H1 (cell line): ENCODE results near the gene HKDC1. TPM values are rescaled to one million over a fixed set of nuclear protein-coding genes. Genes with fewer than 3 reads are reported as not detected.

Source experiments
- CTCF ChIA-PET: fragments of 300-600 bp; sonication (Branson Sonifier 250); formaldehyde crosslinking; loops from one replicate; lab custom pipeline; 2021; ENCODE audit not compliant: partially characterized antibody; lab: Charles Lee
- POLR2A ChIA-PET: fragments of 300-600 bp; sonication (Branson Sonifier 250); formaldehyde crosslinking; loops from one replicate; lab custom pipeline; 2021; ENCODE audit warnings: inconsistent platforms; ENCODE audit not compliant: partially characterized antibody; lab: Charles Lee
- DNase-seq, 2 experiments: peaks; one replicate each; pipeline versions ENCODE4 v3.0.0 to v3.0.0-alpha.2; 2010 to 2022; ENCODE audit warnings: low spot score in 2 of 2, low read depth in 1 of 2, mixed read lengths in 1 of 2
- FAIRE-seq: peaks from 2 replicates; lab custom pipeline; 2011; peaks lifted over from hg19 to GRCh38; lab: Jason Lieb, UNC
- H2AFZ ChIP-seq: 2 replicates; pipeline ENCODE4 v1.8.1; 2012; ENCODE audit warnings: low read length, inconsistent platforms
- H2AK5ac ChIP-seq: 2 replicates; pipeline ENCODE4 v1.6.1; 2013; ENCODE audit warnings: low read depth, low read length
- H2BK120ac ChIP-seq: replicated peaks from 2 replicates; pipeline ENCODE3; 2013; ENCODE audit warnings: low read depth, low read length, inconsistent platforms
- H2BK12ac ChIP-seq: 2 replicates; pipeline ENCODE4 v1.6.1; 2013; ENCODE audit warnings: low read depth, low read length
- H2BK15ac ChIP-seq: 2 replicates; pipeline ENCODE4 v1.6.1; 2013; ENCODE audit warnings: low read length
- H2BK20ac ChIP-seq: 2 replicates; pipeline ENCODE4 v1.6.1; 2013; ENCODE audit warnings: low read length
- H2BK5ac ChIP-seq: 2 replicates; pipeline ENCODE4 v1.6.1; 2013; ENCODE audit warnings: low read depth, low read length
- H3K14ac ChIP-seq: 2 replicates; pipeline ENCODE4 v1.6.1; 2013; ENCODE audit warnings: inconsistent platforms; ENCODE audit not compliant: insufficient read length
- H3K18ac ChIP-seq: 2 replicates; pipeline ENCODE4 v1.6.1; 2013; ENCODE audit warnings: low read length; ENCODE audit errors: extremely low read depth
- H3K23ac ChIP-seq: 2 replicates; pipeline ENCODE4 v1.6.1; 2013; ENCODE audit warnings: inconsistent platforms; ENCODE audit not compliant: insufficient read length
- H3K23me2 ChIP-seq: 2 replicates; pipeline ENCODE4 v1.6.1; 2013; ENCODE audit warnings: low read depth, low read length
- H3K27ac ChIP-seq: 2 replicates; pipeline ENCODE4 v1.6.1; 2011; ENCODE audit warnings: low read depth, low read length, inconsistent platforms
- H3K27me3 ChIP-seq, 4 experiments: replicated peaks in 1 of 4; 1 replicate in 1 of 4; 2 replicates in 3 of 4; pipeline versions ENCODE4 v1.6.1 to v1.8.1; 2011 to 2013; ENCODE audit warnings: low read length in 3 of 4, mild to moderate bottlenecking in 3 of 4, inconsistent platforms in 2 of 4, mixed read lengths in 2 of 4, moderate library complexity in 1 of 4; ENCODE audit not compliant: control insufficient read depth in 3 of 4, insufficient read depth in 3 of 4; ENCODE audit errors: extremely low read depth in 1 of 4
- H3K36me3 ChIP-seq, 4 experiments: 2 replicates each; pipeline versions ENCODE4 v1.6.1 to v1.8.1; 2011 to 2013; ENCODE audit warnings: mild to moderate bottlenecking in 4 of 4, low read length in 3 of 4, moderate library complexity in 2 of 4, control low read depth in 1 of 4, inconsistent platforms in 1 of 4; ENCODE audit not compliant: insufficient read depth in 4 of 4, control insufficient read depth in 2 of 4
- H3K4ac ChIP-seq: replicated peaks from 2 replicates; pipeline ENCODE3; 2013; ENCODE audit warnings: low read length, low read depth, mixed read lengths, inconsistent platforms; ENCODE audit not compliant: insufficient read length
- H3K4me1 ChIP-seq, 4 experiments: replicated peaks in 1 of 4; 1 replicate in 1 of 4; 2 replicates in 3 of 4; pipeline versions ENCODE4 v1.6.1 to v1.8.1; 2011 to 2013; ENCODE audit warnings: low read length in 3 of 4, inconsistent platforms in 2 of 4, mixed read lengths in 1 of 4; ENCODE audit not compliant: insufficient read depth in 4 of 4, control insufficient read depth in 3 of 4
- H3K4me2 ChIP-seq, 2 experiments: 2 replicates each; pipeline versions ENCODE4 v1.6.1 to v1.8.1; 2011 to 2013; ENCODE audit warnings: low read depth in 2 of 2, low read length in 2 of 2, control low read depth in 1 of 2, inconsistent platforms in 1 of 2, mild to moderate bottlenecking in 1 of 2; ENCODE audit not compliant: insufficient read depth in 1 of 2
- H3K4me3 ChIP-seq, 4 experiments: fragments of 200-600, 300-600 bp in 1 of 4; sonication (generic), shearing (Covaris generic), sonication (Bioruptor Twin) in 1 of 4; 2 replicates each; pipeline versions ENCODE4 v1.5.1 to v1.8.1; 2011 to 2016; ENCODE audit warnings: low read length in 4 of 4, low read depth in 3 of 4, control low read depth in 2 of 4, inconsistent platforms in 2 of 4, mild to moderate bottlenecking in 2 of 4, mixed read lengths in 1 of 4, moderate library complexity in 1 of 4; ENCODE audit not compliant: insufficient read depth in 2 of 4; ENCODE audit errors: extremely low read depth in 1 of 4
- H3K56ac ChIP-seq: replicated peaks from 2 replicates; pipeline ENCODE3; 2013; ENCODE audit warnings: low read depth, mild to moderate bottlenecking, mixed read lengths, low read length, inconsistent platforms; ENCODE audit not compliant: insufficient read length
- H3K79me1 ChIP-seq: 2 replicates; pipeline ENCODE4 v1.6.1; 2013; ENCODE audit warnings: low read depth, low read length, control low read depth
- H3K79me2 ChIP-seq, 2 experiments: 2 replicates each; pipeline versions ENCODE4 v1.6.1 to v1.8.1; 2012 to 2013; ENCODE audit warnings: low read length in 2 of 2, mild to moderate bottlenecking in 2 of 2, inconsistent platforms in 1 of 2; ENCODE audit not compliant: insufficient read depth in 2 of 2, control insufficient read depth in 1 of 2
- H3K9ac ChIP-seq, 4 experiments: replicated peaks in 1 of 4; 1 replicate in 1 of 4; 2 replicates in 3 of 4; pipeline versions ENCODE4 v1.6.1 to v1.8.1; 2011 to 2013; ENCODE audit warnings: low read depth in 3 of 4, low read length in 3 of 4, control low read depth in 2 of 4, mild to moderate bottlenecking in 2 of 4, moderate library complexity in 2 of 4, inconsistent platforms in 1 of 4; ENCODE audit errors: extremely low read depth in 1 of 4
- H3K9me3 ChIP-seq, 2 experiments: 2 replicates each; pipeline versions ENCODE4 v1.6.1 to v1.8.1; 2012 to 2013; ENCODE audit warnings: mild to moderate bottlenecking in 2 of 2, moderate library complexity in 2 of 2, control low read depth in 1 of 2, inconsistent platforms in 1 of 2, low read depth in 1 of 2, low read length in 1 of 2, mixed read lengths in 1 of 2; ENCODE audit not compliant: insufficient read depth in 2 of 2
- H4K20me1 ChIP-seq, 2 experiments: replicated peaks in 1 of 2; 2 replicates each; pipeline versions ENCODE3 to v1.8.1; 2011 to 2013; ENCODE audit warnings: inconsistent platforms in 2 of 2, low read length in 2 of 2, mild to moderate bottlenecking in 1 of 2; ENCODE audit not compliant: insufficient read depth in 2 of 2, control insufficient read depth in 1 of 2
- H4K5ac ChIP-seq: 2 replicates; pipeline ENCODE4 v1.6.1; 2013; ENCODE audit warnings: low read length, low read depth, mixed read lengths, inconsistent platforms; ENCODE audit not compliant: insufficient read length
- H4K8ac ChIP-seq: 2 replicates; pipeline ENCODE4 v1.8.0; 2013; ENCODE audit warnings: mild to moderate bottlenecking, moderate library complexity, low read length, inconsistent platforms; ENCODE audit not compliant: insufficient read depth; ENCODE audit errors: extremely low read depth
- H4K91ac ChIP-seq: replicated peaks from 2 replicates; pipeline ENCODE3; 2013; ENCODE audit warnings: low read length, mixed read lengths, inconsistent platforms; ENCODE audit not compliant: insufficient read length
- RXRA ChIP-seq: IDR thresholded peaks from 2 replicates; pipeline ENCODE4 v1.6.1; 2011; ENCODE audit warnings: low read depth, mild to moderate bottlenecking, low read length, moderate library complexity; ENCODE audit not compliant: insufficient read depth
- WGBS, 2 experiments: shearing (Covaris generic) in 1 of 2; methylation state at CpG; one replicate each; pipeline versions ENCODE4 v1.1.6 to v1.1.7; 2013 to 2015; ENCODE audit warnings: low lambda C conversion rate in 2 of 2, mixed read lengths in 2 of 2, inconsistent platforms in 1 of 2, low coverage in 1 of 2, missing lambda C conversion rate in 1 of 2; ENCODE audit not compliant: insufficient replicate concordance in 2 of 2, insufficient coverage in 1 of 2, insufficient read length in 1 of 2; ENCODE audit errors: extremely low coverage in 1 of 2, missing lambda C conversion rate in 1 of 2; 5-methylcytosine and 5-hydroxymethylcytosine counted together
- polyA plus RNA-seq, 7 experiments: library from polyadenylated mRNA; depleted of rRNA in 3 of 7; stranded (reverse) in 5 of 7; unstranded in 2 of 7; fragments of >200 nt in 5 of 7; fragments of 200-250 nt in 2 of 7; gene quantifications; 1 replicate in 5 of 7; 2 replicates in 1 of 7; 4 replicates in 1 of 7; pipeline versions ENCODE4 v1.2.1 to v1.2.3, GENCODE V29; 2011 to 2013; ENCODE audit warnings: missing spikeins in 2 of 7, mixed read lengths in 2 of 7
- total RNA-seq: library from RNA; stranded (reverse); fragmentation: NEBNext Ultra II Directional; extraction: Animal tissue kit (Norgen Biotek cat#: 25700); gene quantifications from 2 replicates; pipeline ENCODE4 v1.2.1, GENCODE V29; 2021

The HKDC1 gene
- total and polyA plus RNA-seq, 2 of the 8 experiments (the other 6 are each of a cell fraction or from before 2014, with no cell fraction given) = 0.12 to 0.78 TPM

GRCh38 chr10:69234447-69234846 is 14.3 kb downstream of the HKDC1 start:
- H3K4me2 ChIP-seq = no peak overlapping the region
- H4K20me1 ChIP-seq = no peaks in the 10 kb centered on the region
- no peaks in the 10 kb centered on the region for H3K79me2 ChIP-seq
- H2AK5ac ChIP-seq = no peak overlapping the region
- H3K27me3 ChIP-seq = no peaks in the 10 kb centered on the region
- no peak overlapping the region for H4K5ac ChIP-seq
- H3K18ac ChIP-seq = no peak overlapping the region
- no peak overlapping the region for H2BK12ac ChIP-seq
- no peak for TF ChIP-seq RXRA
- TF ChIP-seq, all 59 proteins: peak for 0
- H2BK15ac ChIP-seq = no peak overlapping the region
- no peak overlapping the region for H3K9ac ChIP-seq
- H4K8ac ChIP-seq = no peak overlapping the region
- H3K14ac ChIP-seq = no peak overlapping the region
- H3K23ac ChIP-seq = no peak overlapping the region
- H3K27ac ChIP-seq = no peak overlapping the region
- no peak for DNase-seq
- H2BK20ac ChIP-seq = no peak overlapping the region
- FAIRE-seq = no peak
- no peak overlapping the region for H2BK5ac ChIP-seq
- H4K91ac ChIP-seq = no peak overlapping the region
- no peaks in the 10 kb centered on the region for H3K79me1 ChIP-seq
- 87% methylated on average over 3 of the region's 3 CpGs; no CpG with 5 or more reads in 1 of the 2 experiments for WGBS, 2 experiments
- H3K56ac ChIP-seq = no peak overlapping the region
- H2AFZ ChIP-seq = no peak overlapping the region
- H3K4me3 ChIP-seq = no peak overlapping the region
- H3K36me3 ChIP-seq = no peaks in the 10 kb centered on the region
- no peak overlapping the region for H3K4ac ChIP-seq
- H3K4me1 ChIP-seq = peaks cover 0 to 10% (median 3%) of the 10 kb centered on the region in 4 experiments; a peak in 4 of 7 replicates
- H3K23me2 ChIP-seq = no peaks in the 10 kb centered on the region
- ChIA-PET CTCF (interaction anchor here (0.6 to 2.5 kb wide), 8 partner anchors 10 to 189 kb away, joined by 3 to 8 read pairs (median 3); partner anchors contain the start of gene HKDC1), POLR2A (interaction anchor here (1.3 kb wide), 1 partner anchor 173 kb away, joined by 3 read pairs; no protein-coding TSS in a partner anchor)
- no peaks in the 10 kb centered on the region for H3K9me3 ChIP-seq
- H2BK120ac ChIP-seq = no peak overlapping the region
